Measurements from ENCODE around the gene RASA1.

- TF ChIP-seq POLR2A (IDR thresholded peaks at IDR 0.05) (no peak), CTCF (IDR thresholded peaks at IDR 0.05) (no peak)
Observed at GRCh38 chr5:87399720-87400119, 132.0 kb downstream of the RASA1 start.
